HG02763 (cell line): ENCODE measurements around the gene DHX32.
"Not testable (repeated sequence)": the region's sequence is repeated elsewhere in the genome, so short reads cannot be mapped to it uniquely, and the experiment has no call there.

ENCODE experiments used
- ATAC-seq: cut with Tn5 transposase; IDR thresholded peaks from one replicate; pipeline ENCODE4 v1.9.1; 2021; ENCODE audit warnings: mild to moderate bottlenecking, moderate library complexity; ENCODE audit not compliant: unreplicated experiment

The DHX32 gene

GRCh38 chr10:125881192-125881591 is at the start of gene DHX32:
TSS of gene DHX32 (minus strand) at chr10:125881292. CDS start at chr10:125880824, 468 bp downstream.
- no peak for ATAC-seq

GRCh38 chr10:125929618-125930017 is 48.5 kb upstream of the DHX32 start:
- no peak for ATAC-seq

- ATAC-seq, result no peak
Observed at GRCh38 chr10:125928928-125929585, 48.0 kb upstream of the DHX32 start.

GRCh38 chr10:125927265-125927664 is 46.2 kb upstream of the DHX32 start:
- not testable (repeated sequence) for ATAC-seq

GRCh38 chr10:125926247-125926646 is 45.2 kb upstream of the DHX32 start:
- no peak for ATAC-seq

- no peak for ATAC-seq
Observed at GRCh38 chr10:125925262-125925834, 44.3 kb upstream of the DHX32 start.

GRCh38 chr10:125921643-125922306 is 40.7 kb upstream of the DHX32 start:
- not testable (repeated sequence) for ATAC-seq

- not testable (repeated sequence) for ATAC-seq
Observed at GRCh38 chr10:125917704-125918361, 36.7 kb upstream of the DHX32 start.

- no peak for ATAC-seq
Observed at GRCh38 chr10:125916977-125917376, 35.9 kb upstream of the DHX32 start.

- ATAC-seq, result not testable (repeated sequence)
Observed at GRCh38 chr10:125913277-125913676, 32.2 kb upstream of the DHX32 start.

- no peak for ATAC-seq
Observed at GRCh38 chr10:125911990-125912389, 30.9 kb upstream of the DHX32 start.

GRCh38 chr10:125911145-125911544 is 30.1 kb upstream of the DHX32 start:
- no peak for ATAC-seq

- ATAC-seq, result not testable (repeated sequence)
Observed at GRCh38 chr10:125909491-125909890, 28.4 kb upstream of the DHX32 start.

- not testable (repeated sequence) for ATAC-seq
Observed at GRCh38 chr10:125908813-125909212, 27.7 kb upstream of the DHX32 start.

- not testable (repeated sequence) for ATAC-seq
Observed at GRCh38 chr10:125907598-125907997, 26.5 kb upstream of the DHX32 start.

- not testable (repeated sequence) for ATAC-seq
Observed at GRCh38 chr10:125905069-125905994, 24.2 kb upstream of the DHX32 start.

- not testable (repeated sequence) for ATAC-seq
Observed at GRCh38 chr10:125903135-125903640, 22.1 kb upstream of the DHX32 start.

GRCh38 chr10:125900963-125901362 is 19.9 kb upstream of the DHX32 start:
- not testable (repeated sequence) for ATAC-seq

- ATAC-seq, result not testable (repeated sequence)
Observed at GRCh38 chr10:125897317-125897716, 16.2 kb upstream of the DHX32 start.
